ENCODE results near the gene CTTN. TPM values are rescaled to one million over a fixed set of nuclear protein-coding genes. Genes with fewer than 3 reads are reported as not detected.

CTTN gene
- total and polyA plus RNA-seq, 9 of the 15 experiments (the other 6 are each of a cell fraction or from before 2014, with no cell fraction given), result 9.9 to 158 (median 99.7) TPM

DNA sequence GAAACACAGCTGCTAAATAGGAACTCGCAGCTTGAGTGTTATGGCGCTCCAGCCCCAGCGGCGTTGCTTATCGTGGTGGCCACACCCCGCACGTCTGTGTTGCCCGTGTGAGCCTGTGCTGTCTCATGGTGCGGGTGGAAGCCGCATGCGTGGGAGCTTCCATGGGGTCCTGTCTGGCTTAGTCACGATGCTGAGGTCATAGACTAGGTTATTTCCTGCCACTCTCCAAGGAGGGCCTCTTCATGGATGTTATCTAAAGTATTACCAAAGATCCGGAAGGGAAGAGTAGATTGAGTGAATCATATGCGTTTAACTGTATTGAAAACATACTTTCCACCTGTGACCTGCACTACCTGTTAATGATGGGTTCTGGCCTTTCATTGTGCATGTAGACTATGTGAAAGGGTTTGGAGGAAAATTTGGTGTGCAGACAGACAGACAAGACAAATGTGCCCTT is 21.7 kb downstream of the CTTN start (continued):
- TF ChIP-seq, protein P1, sequence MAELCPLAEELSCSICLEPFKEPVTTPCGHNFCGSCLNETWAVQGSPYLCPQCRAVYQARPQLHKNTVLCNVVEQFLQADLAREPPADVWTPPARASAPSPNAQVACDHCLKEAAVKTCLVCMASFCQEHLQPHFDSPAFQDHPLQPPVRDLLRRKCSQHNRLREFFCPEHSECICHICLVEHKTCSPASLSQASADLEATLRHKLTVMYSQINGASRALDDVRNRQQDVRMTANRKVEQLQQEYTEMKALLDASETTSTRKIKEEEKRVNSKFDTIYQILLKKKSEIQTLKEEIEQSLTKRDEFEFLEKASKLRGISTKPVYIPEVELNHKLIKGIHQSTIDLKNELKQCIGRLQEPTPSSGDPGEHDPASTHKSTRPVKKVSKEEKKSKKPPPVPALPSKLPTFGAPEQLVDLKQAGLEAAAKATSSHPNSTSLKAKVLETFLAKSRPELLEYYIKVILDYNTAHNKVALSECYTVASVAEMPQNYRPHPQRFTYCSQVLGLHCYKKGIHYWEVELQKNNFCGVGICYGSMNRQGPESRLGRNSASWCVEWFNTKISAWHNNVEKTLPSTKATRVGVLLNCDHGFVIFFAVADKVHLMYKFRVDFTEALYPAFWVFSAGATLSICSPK (IDR thresholded peaks at IDR 0.05; ENCODE audit: borderline replicate concordance), result no peak
- TF ChIP-seq ELF4 (CRISPR knock-in tag; IDR thresholded peaks at IDR 0.05) (peak; percentile 49; the same call in 1 of the 2 replicates), NRF1 (conservative IDR thresholded peaks at IDR 0.05 in 1 of 2, IDR thresholded peaks at IDR 0.05 in 1 of 2) (peak; percentile 92 to 93), CBX1 (IDR thresholded peaks at IDR 0.05; ENCODE audit: low read depth) (no peak), RAD21 (CRISPR knock-in tag; conservative IDR thresholded peaks at IDR 0.05 in 1 of 2, IDR thresholded peaks at IDR 0.05 in 1 of 2) (no peak), ZNF644 (tag; IDR thresholded peaks at IDR 0.05; ENCODE audit: low read depth) (peak; percentile 90), KAT8 (IDR thresholded peaks at IDR 0.05; ENCODE audit: low read depth) (no peak), ATF1 (CRISPR knock-in tag; IDR thresholded peaks at IDR 0.05) (no peak), ATF1 (tag; IDR thresholded peaks at IDR 0.05) (peak; percentile 91), ZBTB1 (CRISPR knock-in tag; IDR thresholded peaks at IDR 0.05; ENCODE audit: borderline replicate concordance, low read depth) (peak; percentile 99), NELFE (IDR thresholded peaks at IDR 0.05; ENCODE audit: insufficient read depth, insufficient read length) (no peak), HDAC3 (IDR thresholded peaks at IDR 0.05; ENCODE audit: borderline replicate concordance, partially characterized antibody) (peak; percentile 99), SPI1 (IDR thresholded peaks at IDR 0.05; ENCODE audit: borderline replicate concordance, low read depth, low read length) (no peak), TCF3 (CRISPR knock-in tag; IDR thresholded peaks at IDR 0.05) (peak; percentile 95), ZBTB17 (CRISPR knock-in tag; IDR thresholded peaks at IDR 0.05) (no peak), MECOM (CRISPR knock-in tag; IDR thresholded peaks at IDR 0.05) (no peak), ATF7 (IDR thresholded peaks at IDR 0.05) (peak; percentile 98), NONO (IDR thresholded peaks at IDR 0.05; ENCODE audit: low read depth in 2 of 2, low read length in 1 of 2) (0 out of 4 replicates have a peak, but pooled peaks of 1 of the 2 experiments have one; percentile 69), SIN3A (IDR thresholded peaks at IDR 0.05; ENCODE audit: borderline replicate concordance in 2 of 2, control insufficient read depth in 1 of 2, low read depth in 2 of 2, low read length in 2 of 2) (peak in 1 of 2 experiments; percentile 51; a peak in 1 of 4 replicates), KLF1 (tag; IDR thresholded peaks at IDR 0.05) (peak; percentile 97), YY1 (IDR thresholded peaks at IDR 0.05; ENCODE audit: borderline replicate concordance in 1 of 3, control insufficient read depth in 1 of 3, extremely low read depth in 1 of 3, insufficient read depth in 3 of 3, insufficient read length in 1 of 3, insufficient replicate concordance in 2 of 3, low read depth in 1 of 3, low read length in 2 of 3) (peak in 2 of 3 experiments; percentile 58 to 85), EGR1 (conservative IDR thresholded peaks at IDR 0.05) (peak; percentile 92), MEF2A (IDR thresholded peaks at IDR 0.05; ENCODE audit: control insufficient read depth, low read depth, low read length) (0 out of 2 replicates have a peak, but pooled peaks have one; percentile 1)
- TF ChIP-seq, protein P2, sequence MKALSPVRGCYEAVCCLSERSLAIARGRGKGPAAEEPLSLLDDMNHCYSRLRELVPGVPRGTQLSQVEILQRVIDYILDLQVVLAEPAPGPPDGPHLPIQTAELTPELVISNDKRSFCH (CRISPR knock-in tag; IDR thresholded peaks at IDR 0.05), result no peak
- TF ChIP-seq, protein P2 (tag; IDR thresholded peaks at IDR 0.05), result peak; percentile 92
- TF ChIP-seq, protein P3, sequence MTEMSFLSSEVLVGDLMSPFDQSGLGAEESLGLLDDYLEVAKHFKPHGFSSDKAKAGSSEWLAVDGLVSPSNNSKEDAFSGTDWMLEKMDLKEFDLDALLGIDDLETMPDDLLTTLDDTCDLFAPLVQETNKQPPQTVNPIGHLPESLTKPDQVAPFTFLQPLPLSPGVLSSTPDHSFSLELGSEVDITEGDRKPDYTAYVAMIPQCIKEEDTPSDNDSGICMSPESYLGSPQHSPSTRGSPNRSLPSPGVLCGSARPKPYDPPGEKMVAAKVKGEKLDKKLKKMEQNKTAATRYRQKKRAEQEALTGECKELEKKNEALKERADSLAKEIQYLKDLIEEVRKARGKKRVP (CRISPR knock-in tag; IDR thresholded peaks at IDR 0.05), result peak; percentile 15; the same call in 1 of the 2 replicates

All from K562 (cell line).